Activated naive CD4-positive, alpha-beta T cell (primary cell): Measurements from ENCODE around the gene PRR12.

Experiments used
- DNase-seq, 4 experiments: peaks; one replicate each; lab custom pipeline; 2025; lab: John Stamatoyannopoulos, UW

The PRR12 gene

DNA sequence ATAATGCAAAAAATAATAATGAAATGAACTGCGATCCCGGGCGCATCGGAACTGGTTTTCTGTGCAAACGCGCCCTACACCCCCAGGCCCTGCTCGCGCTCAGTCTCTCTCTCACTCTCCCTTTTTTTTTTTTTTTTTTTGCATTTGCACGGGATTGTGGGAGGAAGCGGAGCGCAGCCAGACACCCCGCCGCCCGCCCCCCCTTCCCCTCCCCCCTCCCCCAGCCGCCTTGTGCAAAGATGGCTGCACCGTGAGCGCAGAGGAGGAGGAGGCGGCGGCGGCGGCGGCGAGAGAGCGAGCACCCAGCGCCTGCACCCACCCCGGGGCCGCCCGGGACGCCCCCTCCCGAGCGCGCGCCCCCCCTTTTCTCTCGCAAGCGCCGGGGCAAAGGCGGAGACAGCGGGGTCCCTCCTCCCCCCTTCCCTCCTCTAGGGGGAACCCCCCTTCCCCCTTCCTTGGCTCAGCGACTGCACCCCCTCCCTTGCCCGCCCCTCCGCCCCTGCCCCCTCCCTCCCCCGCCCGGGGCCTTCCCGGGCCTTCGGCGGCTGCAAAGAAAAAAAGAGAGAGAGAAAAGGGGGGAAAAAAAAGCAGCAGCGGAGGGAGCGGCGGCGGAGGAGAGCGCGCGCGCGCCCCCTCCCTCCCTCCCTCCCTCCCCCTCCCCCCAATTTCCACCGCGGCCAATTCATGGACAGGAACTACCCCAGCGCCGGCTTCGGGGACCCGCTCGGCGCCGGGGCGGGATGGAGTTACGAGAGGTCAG, at the start of gene PRR12:
Gene PRR12 (plus strand): TSS at position 212 of the 760 bp plus-strand sequence. CDS start 473 bp downstream, at position 685.
- peak; percentile 29 to 59 (median 40) for DNase-seq

GRCh38 chr19:49541914-49542313, 49.1 kb upstream of the PRR12 start:
- no peak for DNase-seq

DNA sequence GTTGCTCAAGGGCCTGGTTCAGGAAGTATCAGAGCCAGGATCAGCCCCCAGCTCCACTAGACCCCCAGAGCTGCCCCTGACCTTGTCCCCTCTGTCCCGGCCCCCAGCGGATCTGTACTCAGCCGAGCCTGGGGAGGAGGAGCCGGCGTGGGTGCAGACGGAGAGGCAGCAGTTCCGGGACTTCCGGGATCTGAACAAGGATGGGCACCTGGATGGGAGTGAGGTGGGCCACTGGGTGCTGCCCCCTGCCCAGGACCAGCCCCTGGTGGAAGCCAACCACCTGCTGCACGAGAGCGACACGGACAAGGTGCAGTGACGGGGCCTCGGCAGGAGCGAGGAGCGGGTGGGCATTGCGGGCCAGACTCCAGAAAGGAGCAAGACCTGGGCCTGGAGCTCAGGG, 48.5 kb upstream of the PRR12 start:
- DNase-seq, result no peak

GRCh38 chr19:49543032-49543431, 48.0 kb upstream of the PRR12 start:
- DNase-seq, result no peak

DNA sequence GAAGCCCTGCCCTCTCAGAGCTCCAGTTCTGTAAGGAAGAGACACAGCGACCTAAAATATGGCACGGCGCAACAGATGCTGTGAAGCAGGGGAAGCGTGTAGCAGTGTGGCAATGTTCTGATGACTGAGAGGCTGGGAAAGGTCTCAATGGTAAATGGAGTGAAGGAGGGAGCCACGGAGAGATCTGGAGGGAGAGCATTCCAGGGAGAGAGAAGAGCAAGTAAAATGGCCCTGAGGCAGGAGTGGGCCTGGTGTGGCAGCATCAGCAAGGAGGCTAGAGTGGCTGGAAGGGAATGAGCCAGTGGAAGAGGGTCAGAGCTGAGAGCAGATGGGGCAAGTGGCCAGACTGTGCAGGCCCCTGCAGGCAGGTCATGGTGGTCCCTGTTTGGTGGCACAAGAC, 46.8 kb upstream of the PRR12 start:
- no peak for DNase-seq

- DNase-seq, result peak in 1 of 4 experiments; percentile 27
Observed at GRCh38 chr19:49546825-49547565, 44.0 kb upstream of the PRR12 start.

GRCh38 chr19:49549045-49549444, 41.9 kb upstream of the PRR12 start:
- DNase-seq, result no peak

GRCh38 chr19:49551531-49551930, 39.5 kb upstream of the PRR12 start:
- DNase-seq, result no peak

GRCh38 chr19:49552749-49553148, 38.2 kb upstream of the PRR12 start:
- peak in 2 of 4 experiments; percentile 10 to 42 for DNase-seq

- DNase-seq, result no peak
Observed at GRCh38 chr19:49553451-49554271, 37.3 kb upstream of the PRR12 start.

DNA sequence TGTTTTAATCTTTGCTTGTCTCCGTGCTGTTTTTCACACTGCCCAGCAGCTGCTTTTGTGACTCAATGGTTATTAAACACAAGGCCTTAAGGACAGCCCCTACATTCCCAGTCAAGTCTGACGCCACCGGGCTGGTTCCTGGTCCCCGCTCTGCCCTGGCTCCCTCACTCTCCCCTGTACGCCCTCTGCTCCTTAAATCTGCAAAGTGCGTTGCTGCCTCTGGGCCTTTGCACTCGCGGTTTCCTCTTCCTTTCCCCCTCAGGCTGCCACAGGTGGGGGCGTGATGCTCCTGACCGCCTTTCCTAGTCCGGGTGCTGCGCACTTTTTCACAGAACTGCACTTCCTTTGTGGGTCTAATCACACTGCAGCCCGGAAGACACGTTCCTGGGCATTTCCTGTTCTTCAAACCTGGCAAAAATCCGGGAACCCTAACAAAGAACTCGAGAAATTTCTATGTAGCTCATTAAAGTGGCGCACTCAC, 36.2 kb upstream of the PRR12 start:
- DNase-seq, result no peak

- peak in 3 of 4 experiments; percentile 62 to 86 (median 78) for DNase-seq
Observed at GRCh38 chr19:49555600-49556411, 35.2 kb upstream of the PRR12 start.

DNA sequence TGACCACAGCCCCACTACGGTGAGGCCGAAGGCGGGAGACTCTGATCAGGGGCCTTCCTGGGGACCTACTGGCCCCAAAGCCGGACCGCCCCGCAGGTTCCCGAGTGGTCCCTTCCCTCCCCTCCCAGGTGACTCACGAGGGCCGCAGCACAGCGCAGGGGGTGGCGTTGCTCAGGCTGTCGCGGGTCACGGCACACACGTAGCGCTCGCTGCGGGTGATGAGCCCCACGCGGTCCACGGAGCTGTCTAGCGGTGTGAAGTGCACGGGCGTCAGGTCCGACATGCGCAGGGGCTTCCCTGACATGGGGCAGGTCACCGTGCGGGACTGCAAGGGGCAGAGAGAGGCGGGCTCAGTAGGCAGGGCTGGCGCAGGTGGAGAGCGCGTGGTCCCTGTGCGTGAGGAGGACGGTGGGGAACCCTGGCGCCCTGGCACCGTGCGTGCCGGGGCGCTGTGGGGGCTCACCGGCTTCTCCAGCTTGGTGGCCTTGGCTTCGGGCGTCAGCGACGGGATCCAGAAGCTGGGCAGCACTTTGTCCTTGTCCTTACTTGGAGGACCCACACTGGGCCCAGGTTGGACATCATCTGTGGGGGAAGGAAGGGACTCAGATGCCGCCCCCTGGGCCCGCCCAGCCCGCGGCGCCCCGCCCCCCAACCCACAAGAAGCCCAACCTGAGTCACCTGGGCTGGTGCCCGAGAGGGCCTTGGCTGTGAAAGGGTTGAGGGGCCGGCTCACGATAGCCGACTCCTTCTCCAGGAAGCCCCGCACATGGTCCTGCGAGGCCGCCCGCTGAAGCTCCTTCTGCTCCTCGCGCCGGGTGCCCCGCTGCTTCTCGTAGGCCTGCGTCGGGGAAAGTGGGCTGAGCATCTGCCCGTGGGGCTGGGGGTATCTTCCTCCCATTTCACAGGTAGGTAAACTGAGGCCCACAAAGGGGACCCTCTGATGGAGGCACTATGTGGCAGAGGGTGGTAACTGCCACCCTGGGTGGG, 34.3 kb upstream of the PRR12 start:
- peak in 2 of 4 experiments; percentile 45 to 50 for DNase-seq

DNA sequence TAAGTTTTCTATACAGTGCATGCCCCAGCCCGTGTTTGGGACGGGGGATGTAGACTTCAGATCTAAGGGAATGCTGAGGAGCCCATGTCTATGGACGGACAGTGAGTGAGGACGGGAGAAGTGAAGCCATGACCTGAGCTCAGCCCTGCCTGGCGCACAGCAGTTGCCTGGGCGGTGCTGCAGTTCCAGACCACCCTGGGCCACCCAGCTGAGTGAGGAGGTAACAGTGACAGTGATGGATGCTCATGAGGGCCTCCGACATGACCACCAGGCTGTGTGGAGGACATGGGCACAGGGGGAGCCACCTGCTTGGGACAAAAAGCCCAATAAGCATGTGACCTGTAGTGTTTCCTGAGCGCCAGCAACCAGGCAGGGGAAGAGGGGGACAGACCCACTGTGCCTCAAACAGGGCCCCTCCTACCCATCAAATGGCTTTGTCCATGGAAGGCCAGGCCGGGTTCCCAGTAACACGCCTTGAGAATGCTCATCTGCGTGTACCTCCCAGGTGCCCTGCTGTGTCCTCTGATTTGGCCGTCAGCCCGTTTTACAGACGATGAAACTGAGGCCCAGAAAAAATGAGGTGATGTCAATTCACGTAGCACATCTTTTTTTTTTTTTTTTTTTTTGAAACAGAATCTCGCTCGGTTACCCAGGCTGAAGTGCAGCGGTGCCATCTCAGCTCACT, 33.2 kb upstream of the PRR12 start:
- no peak for DNase-seq

DNA sequence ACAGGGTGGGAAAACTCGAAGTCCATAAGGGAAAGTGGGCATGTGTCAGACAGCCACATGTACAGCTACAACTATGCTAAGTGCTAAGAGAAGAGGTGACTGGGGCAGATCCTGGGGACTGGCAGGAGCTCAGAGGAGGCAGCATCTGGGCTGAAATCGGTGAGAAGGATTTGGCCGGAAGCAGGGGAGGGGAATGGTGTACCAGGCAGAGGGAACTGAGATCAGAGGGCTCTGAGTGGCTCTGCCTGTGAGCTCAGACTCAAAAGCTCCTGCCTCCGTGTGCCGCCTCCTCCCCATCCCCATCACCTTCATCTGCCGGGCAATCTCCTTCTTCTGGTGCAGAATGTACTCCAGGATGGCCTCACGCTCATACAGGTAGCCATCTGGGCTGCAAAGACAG, 32.4 kb upstream of the PRR12 start:
- peak in 1 of 4 experiments; percentile 28 for DNase-seq

DNA sequence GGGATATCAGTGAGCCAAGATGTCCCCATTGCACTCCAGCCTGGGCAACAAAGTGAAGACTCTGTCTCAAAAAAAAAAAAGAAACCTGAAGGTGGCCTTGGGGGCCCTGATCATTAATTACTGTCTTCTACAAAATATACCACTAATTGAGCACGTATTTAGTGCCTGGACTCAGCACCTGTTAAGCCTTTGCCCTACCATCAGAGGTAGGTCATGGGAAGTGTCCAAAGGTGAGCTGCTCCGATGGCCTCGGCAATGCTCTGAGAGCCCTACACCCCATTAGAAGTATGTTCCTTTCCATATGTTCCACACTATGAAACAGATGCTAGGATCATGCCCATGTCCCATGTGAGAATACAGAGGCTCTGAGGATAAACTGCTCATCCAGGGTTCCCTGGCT, 31.5 kb upstream of the PRR12 start:
- no peak for DNase-seq

GRCh38 chr19:49559928-49560327, 31.1 kb upstream of the PRR12 start:
- peak in 1 of 4 experiments; percentile 15 for DNase-seq

- DNase-seq, result peak in 1 of 4 experiments; percentile 27
Observed at GRCh38 chr19:49560358-49560900, 30.6 kb upstream of the PRR12 start.

DNA sequence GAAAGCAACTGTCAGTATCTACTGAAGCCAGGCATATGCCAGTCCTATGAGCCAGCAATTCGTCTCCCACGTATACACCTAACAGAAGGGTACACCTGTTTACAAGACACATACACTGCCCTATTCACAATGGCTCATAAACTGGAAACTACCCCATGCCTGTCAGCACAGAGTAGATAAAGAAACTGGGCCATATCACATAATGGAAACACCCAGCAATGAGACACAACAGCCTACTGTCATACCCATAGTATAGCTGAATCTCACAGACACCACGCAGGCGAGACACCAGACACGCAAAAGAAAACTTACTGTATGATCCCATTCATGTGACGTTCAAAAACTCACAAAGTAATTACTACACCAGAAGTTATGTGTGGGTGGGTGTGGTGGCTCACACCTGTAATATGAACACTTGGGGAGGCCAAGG, 26.4 kb upstream of the PRR12 start:
- DNase-seq, result no peak
